Measurements from ENCODE around the gene SPHK2. TPM values are rescaled to one million over a fixed set of nuclear protein-coding genes. Genes with fewer than 3 reads are reported as not detected.
A peak's percentile ranks its signal among the peaks of the same experiment; 100 is the strongest.

SPHK2 gene
- total and polyA plus RNA-seq, 12 donors: 4.3 to 29.9 (median 16.8) TPM

DNA sequence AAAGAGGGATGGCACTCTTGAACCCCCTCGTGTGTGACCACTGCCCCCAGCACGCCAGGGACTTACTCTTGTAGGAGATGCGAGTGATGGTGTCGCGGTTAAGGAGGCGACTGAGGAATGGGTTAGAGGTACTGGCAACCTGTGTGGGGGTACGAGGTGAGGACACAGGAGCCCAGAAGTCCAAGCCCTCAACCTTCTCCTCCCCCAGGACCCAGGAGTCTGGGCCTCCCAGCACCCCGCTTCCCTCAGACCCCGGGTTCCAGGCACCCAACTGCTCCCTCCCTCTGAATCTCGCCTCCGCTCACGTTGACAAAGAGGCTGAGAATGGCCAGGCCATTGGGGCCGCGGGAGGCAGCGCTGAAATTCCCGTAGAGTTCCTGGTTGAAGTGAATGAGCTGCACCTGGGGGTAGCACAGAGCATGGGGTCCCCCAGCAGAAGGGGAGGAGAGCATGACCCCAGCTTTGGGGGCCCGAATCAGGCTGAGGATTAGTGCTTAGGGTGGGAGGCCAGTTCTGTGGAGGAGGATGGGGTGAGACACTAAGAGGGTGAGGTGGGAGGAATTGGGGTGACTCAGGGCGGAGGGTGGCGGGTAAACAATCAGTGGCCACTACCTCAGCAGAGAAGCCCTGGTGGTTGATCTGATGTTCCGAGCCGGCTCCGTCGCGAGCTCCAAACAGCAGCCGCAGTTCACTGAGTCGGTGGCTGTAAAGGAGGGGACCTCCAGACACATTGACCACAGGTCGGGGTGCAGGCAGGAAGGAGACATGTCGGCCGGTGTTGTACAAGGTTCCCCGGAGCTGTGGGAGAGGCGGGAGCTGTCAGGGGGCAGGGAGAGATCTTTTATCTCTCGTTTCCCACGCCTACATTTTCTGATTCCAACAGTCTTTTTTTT lies 20.4 kb downstream of the SPHK2 start:
- peaks cover 11 to 26% of the 10 kb centered on the region in 2 donors for H3K4me1 ChIP-seq (replicated peaks in 1 of 2)
- intact Hi-C loops (cut with DNase I): loop anchor here in 1 of 2 donors (10.0 kb wide), 1 partner anchor 205 kb away; no protein-coding TSS in a partner anchor
- DNase-seq: peak in 6 of 7 donors; percentile 38 to 75 (median 52)
- WGBS, 4 donors: 63 to 80% (median 76%) methylated on average over 25 to 33 of the region's 33 CpGs
- no peaks in the 10 kb centered on the region for H3K9me3 ChIP-seq (replicated peaks in 1 of 3)
- TF ChIP-seq, protein P1, sequence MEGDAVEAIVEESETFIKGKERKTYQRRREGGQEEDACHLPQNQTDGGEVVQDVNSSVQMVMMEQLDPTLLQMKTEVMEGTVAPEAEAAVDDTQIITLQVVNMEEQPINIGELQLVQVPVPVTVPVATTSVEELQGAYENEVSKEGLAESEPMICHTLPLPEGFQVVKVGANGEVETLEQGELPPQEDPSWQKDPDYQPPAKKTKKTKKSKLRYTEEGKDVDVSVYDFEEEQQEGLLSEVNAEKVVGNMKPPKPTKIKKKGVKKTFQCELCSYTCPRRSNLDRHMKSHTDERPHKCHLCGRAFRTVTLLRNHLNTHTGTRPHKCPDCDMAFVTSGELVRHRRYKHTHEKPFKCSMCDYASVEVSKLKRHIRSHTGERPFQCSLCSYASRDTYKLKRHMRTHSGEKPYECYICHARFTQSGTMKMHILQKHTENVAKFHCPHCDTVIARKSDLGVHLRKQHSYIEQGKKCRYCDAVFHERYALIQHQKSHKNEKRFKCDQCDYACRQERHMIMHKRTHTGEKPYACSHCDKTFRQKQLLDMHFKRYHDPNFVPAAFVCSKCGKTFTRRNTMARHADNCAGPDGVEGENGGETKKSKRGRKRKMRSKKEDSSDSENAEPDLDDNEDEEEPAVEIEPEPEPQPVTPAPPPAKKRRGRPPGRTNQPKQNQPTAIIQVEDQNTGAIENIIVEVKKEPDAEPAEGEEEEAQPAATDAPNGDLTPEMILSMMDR (IDR thresholded peaks at IDR 0.05): no peak
- no peak for TF ChIP-seq POLR2A (IDR thresholded peaks at IDR 0.05)
- no peaks in the 10 kb centered on the region for H3K36me3 ChIP-seq (replicated peaks in 1 of 2)
- H3K27me3 ChIP-seq: no peaks in the 10 kb centered on the region
- no peak overlapping the region for H3K27ac ChIP-seq
- H3K4me3 ChIP-seq: no peak overlapping the region

DNA sequence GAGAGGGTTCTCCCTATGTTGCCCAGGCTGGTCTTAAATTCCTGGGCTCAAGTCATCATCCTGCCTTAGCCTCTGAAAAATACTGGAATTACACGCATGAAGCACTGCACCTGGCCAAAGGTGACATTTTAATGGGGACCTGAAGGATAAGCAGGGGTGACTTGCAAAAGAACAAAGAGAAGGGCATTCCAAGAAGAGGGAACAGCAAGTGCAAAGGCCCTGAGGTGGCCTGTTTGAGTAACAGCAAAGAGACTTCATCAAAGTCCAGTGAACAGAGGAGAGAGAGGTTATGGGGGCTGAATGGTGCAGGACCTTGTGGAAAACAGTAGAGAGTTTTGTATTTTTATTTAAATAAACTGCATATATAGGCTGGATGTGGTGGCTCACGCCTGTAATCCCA lies 22.5 kb downstream of the SPHK2 start:
- H3K36me3 ChIP-seq (replicated peaks in 1 of 2): no peaks in the 10 kb centered on the region
- H3K4me3 ChIP-seq: no peak overlapping the region
- no peak for DNase-seq
- 88 to 98% (median 92%) methylated on average over 2 of the region's 2 CpGs for WGBS, 4 donors
- H3K27me3 ChIP-seq: no peaks in the 10 kb centered on the region
- H3K4me1 ChIP-seq (replicated peaks in 1 of 2): peaks cover 17 to 21% of the 10 kb centered on the region in 2 donors
- TF ChIP-seq POLR2A (IDR thresholded peaks at IDR 0.05): no peak
- no peaks in the 10 kb centered on the region for H3K9me3 ChIP-seq (replicated peaks in 1 of 3)
- no peak overlapping the region for H3K27ac ChIP-seq
- intact Hi-C loops (cut with DNase I): loop anchor here in 1 of 2 donors (10.0 kb wide), 1 partner anchor 203 kb away; no protein-coding TSS in a partner anchor

DNA sequence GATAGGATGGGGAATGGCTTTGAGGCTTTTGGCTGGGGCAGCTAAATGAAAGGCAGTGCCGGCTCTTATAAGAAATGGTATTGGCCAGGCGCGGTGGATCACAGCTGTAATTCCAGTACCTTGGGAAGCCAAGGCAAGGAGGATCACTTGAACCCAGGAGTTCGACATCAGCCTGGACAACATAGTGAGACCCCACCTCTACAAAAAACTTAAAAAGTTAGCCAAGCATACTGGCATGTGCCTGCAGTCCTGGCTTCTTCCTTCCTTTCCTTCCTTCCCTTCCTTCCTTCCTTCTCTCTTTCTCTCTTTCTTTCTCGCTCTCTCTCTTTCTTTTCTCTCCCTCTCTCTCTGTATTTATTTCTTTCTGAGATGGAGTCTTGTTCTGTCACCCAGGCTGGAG lies 23.6 kb downstream of the SPHK2 start:
- Histone ChIP-seq H3K36me3 (replicated peaks in 1 of 2) (no peaks in the 10 kb centered on the region), H3K4me1 (replicated peaks in 1 of 2) (peaks cover 17 to 21% of the 10 kb centered on the region in 2 donors), H3K9me3 (replicated peaks in 1 of 3) (no peaks in the 10 kb centered on the region), H3K27me3 (no peaks in the 10 kb centered on the region), H3K4me3 (no peak overlapping the region), H3K27ac (no peak overlapping the region)
- no peak for DNase-seq
- WGBS, 4 donors: 86 to 93% (median 90%) methylated on average over 5 of the region's 5 CpGs
- intact Hi-C loops (cut with DNase I): loop anchor here in 1 of 2 donors (10.0 kb wide), 1 partner anchor 202 kb away; no protein-coding TSS in a partner anchor
- TF ChIP-seq POLR2A (IDR thresholded peaks at IDR 0.05): no peak
- TF ChIP-seq, protein P1 (IDR thresholded peaks at IDR 0.05): no peak

DNA sequence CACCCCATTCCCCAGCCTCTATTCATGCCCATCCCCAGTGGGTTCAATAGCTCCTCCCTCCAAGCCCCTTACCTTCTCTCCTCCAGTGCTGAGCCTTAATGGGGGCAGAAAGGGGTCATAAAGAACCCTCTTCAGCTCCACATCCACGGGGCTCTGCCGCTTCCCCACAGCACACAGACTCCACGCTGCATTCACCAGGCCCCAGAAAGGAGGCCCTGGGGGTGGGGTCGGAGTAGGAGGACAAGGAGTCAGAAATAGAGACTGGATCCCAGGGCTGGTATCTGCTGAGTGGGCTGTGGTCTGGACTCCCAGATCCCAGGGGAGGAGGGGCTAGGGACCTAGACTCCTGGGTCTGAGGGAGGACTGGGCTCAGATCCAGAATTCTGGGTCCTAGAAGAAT lies 25.0 kb downstream of the SPHK2 start:
- TF ChIP-seq POLR2A (IDR thresholded peaks at IDR 0.05): no peak
- TF ChIP-seq, protein P1 (IDR thresholded peaks at IDR 0.05): no peak
- Histone ChIP-seq H3K27me3 (no peaks in the 10 kb centered on the region), H3K36me3 (replicated peaks in 1 of 2) (no peaks in the 10 kb centered on the region), H3K4me3 (no peak overlapping the region), H3K9me3 (replicated peaks in 1 of 3) (no peaks in the 10 kb centered on the region), H3K4me1 (replicated peaks in 1 of 2) (peaks cover 11 to 13% of the 10 kb centered on the region in 2 donors), H3K27ac (no peak overlapping the region)
- WGBS, 4 donors: 68 to 86% (median 77%) methylated on average over 4 of the region's 4 CpGs
- no peak for DNase-seq
- intact Hi-C loops (cut with DNase I): loop anchor here in 1 of 2 donors (10.0 kb wide), 1 partner anchor 200 kb away; no protein-coding TSS in a partner anchor

Measured in adrenal gland (tissue), 12 donors.